ENCODE measurements around the gene FUT6.
"Not testable (repeated sequence)": the region's sequence is repeated elsewhere in the genome, so short reads cannot be mapped to it uniquely, and the experiment has no call there.

Gene FUT6

GRCh38 chr19:5857203-5858081 lies 17.9 kb upstream of the FUT6 start:
- DNase-seq, result no peak

- not testable (repeated sequence) for DNase-seq
Measured at GRCh38 chr19:5855151-5855550, 15.6 kb upstream of the FUT6 start.

GRCh38 chr19:5854121-5854520 lies 14.6 kb upstream of the FUT6 start:
- DNase-seq, result not testable (repeated sequence)

- DNase-seq, result no peak
Measured at GRCh38 chr19:5851302-5851701, 11.8 kb upstream of the FUT6 start, which contains the start of gene FUT3. TSS of gene FUT3 (minus strand) at chr19:5851449.

GRCh38 chr19:5850743-5851293 lies 11.3 kb upstream of the FUT6 start:
- no peak for DNase-seq

GRCh38 chr19:5850189-5850588 lies 10.7 kb upstream of the FUT6 start:
- no peak for DNase-seq

GRCh38 chr19:5848621-5849020 lies 9.1 kb upstream of the FUT6 start:
- not testable (repeated sequence) for DNase-seq

GRCh38 chr19:5847846-5848245 lies 8.3 kb upstream of the FUT6 start:
- DNase-seq, result not testable (repeated sequence)

GRCh38 chr19:5844456-5845433 lies 5.2 kb upstream of the FUT6 start:
- no peak for DNase-seq

GRCh38 chr19:5843295-5843927 lies 3.9 kb upstream of the FUT6 start:
- DNase-seq, result no peak

GRCh38 chr19:5841735-5842111 lies 2.2 kb upstream of the FUT6 start:
- not testable (repeated sequence) for DNase-seq

- no peak for DNase-seq
Measured at GRCh38 chr19:5838353-5839064, 993 bp downstream of the FUT6 start.

GRCh38 chr19:5837761-5838352 lies 1.6 kb downstream of the FUT6 start:
- DNase-seq, result no peak

- no peak for DNase-seq
Measured at GRCh38 chr19:5832527-5833216, 6.8 kb downstream of the FUT6 start.

GRCh38 chr19:5832061-5832460 lies 7.4 kb downstream of the FUT6 start:
- DNase-seq, result no peak

- DNase-seq, result no peak
Measured at GRCh38 chr19:5831159-5831558, 8.3 kb downstream of the FUT6 start.

- no peak for DNase-seq
Measured at GRCh38 chr19:5829567-5830310, 9.8 kb downstream of the FUT6 start.

GRCh38 chr19:5828661-5829566 lies 10.6 kb downstream of the FUT6 start:
- peak; percentile 43 for DNase-seq

Measured in stimulated activated CD4-positive, alpha-beta T cell treated with anti-CD3 and anti-CD28 coated beads, Interleukin-4, amount 100 ng/mL, for 1 hour (primary cell).